Left ventricle myocardium superior (tissue), 1 donor: ENCODE measurements around the gene PIP5K1C. TPM values are rescaled to one million over a fixed set of nuclear protein-coding genes. Genes with fewer than 3 reads are reported as not detected.

Experiments
- ATAC-seq: fragments of 200-7000 bp; cut with Tn5 transposase; one replicate; pipeline ENCODE4 v1.9.1; 2020; ENCODE audit warnings: mild to moderate bottlenecking, moderate library complexity
- DNase-seq: peaks from one replicate; pipeline ENCODE4 v3.0.0-alpha.2; 2020
- intact Hi-C: fragments of 100-400 bp; cut with micrococcal nuclease; formaldehyde crosslinking; loops from one replicate; pipeline ENCODE4 v1.11.0; 2022
- total RNA-seq: library from RNA; stranded (reverse); fragmentation: NEBNext Ultra II Directional; extraction: Animal tissue kit (Norgen Biotek cat#: 25700); gene quantifications from one replicate; pipeline ENCODE4 v1.2.1, GENCODE V29; 2021
- donor health status: DM: no; HTN: yes; CAD: no; lungs with severe emphysema.

The PIP5K1C gene
- total RNA-seq, 1 donor from 2014 or later: 34.7 TPM

DNA sequence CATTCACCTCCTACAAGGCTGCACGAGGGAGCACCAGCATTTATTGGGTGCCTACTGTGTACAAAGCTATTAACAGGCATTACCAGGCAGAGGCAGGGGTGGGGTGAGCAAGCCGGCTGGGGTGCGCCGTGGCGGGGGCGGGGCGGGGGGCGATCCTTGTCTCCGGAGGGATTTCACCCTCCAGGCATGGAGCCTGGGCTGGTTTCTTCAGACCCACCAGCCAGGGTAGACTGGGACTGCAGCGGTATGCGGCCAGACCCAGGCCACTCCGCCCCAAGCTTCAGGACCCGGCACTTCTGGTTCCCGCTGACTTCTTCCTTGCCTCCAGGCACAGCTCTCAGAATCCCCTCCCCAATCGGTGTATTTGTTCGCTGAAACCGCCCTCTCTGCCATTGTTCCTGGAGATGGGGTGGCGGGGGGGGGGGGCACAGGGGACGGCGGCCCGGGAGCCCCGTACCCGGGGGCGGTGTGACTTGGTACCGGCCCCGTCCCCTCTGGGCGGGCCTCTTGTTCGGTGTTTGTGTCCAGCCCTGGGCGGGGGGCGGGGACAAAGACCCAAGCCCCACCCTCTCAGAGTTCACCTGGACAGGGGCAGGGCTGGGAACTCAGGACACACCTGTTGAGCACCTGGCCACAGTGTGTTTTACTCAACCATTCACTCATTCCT is 22.3 kb upstream of the PIP5K1C start:
- no peak for DNase-seq
- ATAC-seq: no peak
- intact Hi-C loops: no loop called here

GRCh38 chr19:3721887-3722442 is 21.7 kb upstream of the PIP5K1C start:
- no peak for DNase-seq
- intact Hi-C loops: no loop called here
- ATAC-seq: no peak

DNA sequence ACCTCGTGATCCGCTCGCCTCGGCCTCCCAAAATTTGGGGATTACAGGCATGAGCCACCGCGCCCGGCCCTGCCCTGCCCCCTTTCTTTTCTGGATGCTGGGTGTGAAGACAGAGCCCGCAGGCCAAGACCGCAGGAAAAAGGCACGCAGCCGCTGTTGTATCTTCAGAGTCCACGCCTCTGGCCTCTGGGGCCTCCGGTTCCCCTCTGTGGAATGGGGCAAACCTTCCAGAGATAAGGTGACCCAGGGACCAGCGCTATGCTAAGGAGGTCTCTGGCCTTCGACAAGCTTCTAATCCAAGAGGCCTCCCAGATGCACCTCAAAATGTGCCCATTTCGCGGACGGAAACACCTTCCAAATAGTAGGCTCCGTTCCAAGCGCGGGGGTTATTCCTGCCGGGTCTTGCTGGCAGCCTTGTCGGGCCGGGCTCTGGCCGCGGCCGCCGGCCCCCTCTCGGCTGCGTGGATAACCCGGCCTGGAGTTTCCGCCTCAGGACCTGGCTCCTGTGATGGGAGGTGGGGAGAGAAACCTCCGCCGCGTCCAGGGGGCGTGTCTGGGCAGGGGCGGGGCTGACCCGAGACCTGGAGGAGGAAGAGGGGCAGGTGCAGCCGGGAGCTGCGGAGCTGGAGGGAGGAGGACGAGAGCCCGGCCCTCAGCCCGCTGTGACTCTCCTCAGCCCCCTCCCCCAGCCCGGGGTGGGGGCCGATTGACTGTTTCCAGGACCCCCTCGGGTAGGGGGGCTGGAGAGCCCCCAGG is 21.0 kb upstream of the PIP5K1C start:
- intact Hi-C loops: no loop called here
- DNase-seq (peak; percentile 82), ATAC-seq (peak; percentile 87)

DNA sequence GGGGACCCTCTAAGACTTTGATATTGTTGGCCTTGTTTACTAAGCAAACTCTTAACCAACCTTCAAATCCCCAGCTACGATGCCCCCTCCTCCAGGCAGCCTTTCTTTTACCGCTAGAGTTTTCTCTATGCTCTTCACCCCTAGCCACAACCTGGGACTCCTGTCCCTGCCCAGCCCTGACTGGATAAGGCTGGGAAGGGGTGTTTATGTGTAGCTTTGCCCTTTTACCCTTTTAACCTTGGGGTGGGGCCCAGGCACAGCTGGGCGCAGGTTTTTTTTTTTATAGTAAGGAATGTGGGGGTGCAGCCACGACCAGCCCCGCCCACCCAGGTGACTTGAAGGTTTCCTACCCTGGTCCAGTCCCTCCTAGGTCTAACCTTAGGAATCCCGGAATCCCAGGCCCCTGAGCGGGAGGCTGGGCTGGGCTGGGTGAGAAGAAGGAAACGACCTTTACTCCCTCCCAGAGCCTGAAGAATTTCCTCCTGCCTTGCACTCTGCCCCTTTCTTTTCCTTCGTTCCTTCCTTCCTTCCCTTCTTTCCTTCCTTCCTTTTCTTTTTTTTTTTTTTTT is 20.2 kb upstream of the PIP5K1C start:
- ATAC-seq (no peak), DNase-seq (no peak)
- intact Hi-C loops: no loop called here

DNA sequence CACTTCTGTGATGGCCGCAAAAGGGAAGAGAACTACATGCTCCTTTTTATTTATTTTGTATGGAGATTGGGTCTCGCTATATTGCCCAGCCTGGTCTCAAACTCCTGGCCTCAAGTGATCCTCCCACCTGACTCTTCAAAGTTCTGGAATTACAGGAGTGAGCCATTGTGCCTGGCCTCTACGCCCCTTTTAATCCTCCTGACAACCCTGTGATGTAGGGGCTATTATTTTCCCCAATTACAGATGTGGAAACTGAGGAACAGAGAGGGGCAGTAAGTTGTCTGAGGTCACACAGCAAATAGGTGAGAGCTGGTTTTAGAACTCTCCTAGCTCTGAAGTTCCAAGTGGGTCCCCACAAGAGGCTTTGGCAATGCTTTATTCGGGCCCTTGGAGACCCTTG is 19.6 kb upstream of the PIP5K1C start:
- no peak for ATAC-seq
- intact Hi-C loops: no loop called here

DNA sequence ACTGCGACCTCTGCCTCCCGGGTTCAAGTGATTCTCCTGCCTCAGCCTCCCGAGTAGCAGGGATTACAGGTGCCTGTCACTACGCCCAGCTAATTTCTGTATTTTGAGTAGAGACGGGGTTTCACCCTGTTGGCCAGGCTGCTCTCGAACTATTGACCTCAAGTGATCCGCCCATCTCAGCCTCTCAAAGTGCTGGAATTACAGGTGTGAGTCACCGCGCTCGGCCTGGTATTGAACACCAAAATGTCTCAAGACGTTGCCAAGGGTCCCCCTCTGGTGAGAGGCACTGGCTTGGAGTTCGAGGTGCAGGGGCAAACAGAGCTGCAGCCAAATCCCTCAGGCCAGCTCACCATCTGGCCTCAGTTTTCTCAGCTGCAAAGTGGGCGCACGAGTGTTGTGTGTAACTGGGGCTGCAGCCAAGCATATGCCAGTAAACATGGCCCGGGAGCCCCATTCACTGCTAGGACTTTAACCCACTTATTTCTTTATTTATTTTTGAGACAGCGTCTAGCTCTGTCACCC is 15.9 kb upstream of the PIP5K1C start:
- DNase-seq (no peak), ATAC-seq (no peak)
- intact Hi-C loops: no loop called here

More for the DNA sequence above, 19.6 kb upstream of the PIP5K1C start:
- no peak for DNase-seq

- DNase-seq: peak; percentile 52
- intact Hi-C loops: no loop called here
- peak; percentile 69 for ATAC-seq
Observed at GRCh38 chr19:3712663-3713611, 12.7 kb upstream of the PIP5K1C start.

- DNase-seq (peak; percentile 82), ATAC-seq (peak; percentile 79)
- intact Hi-C loops: no loop called here
Observed at GRCh38 chr19:3710265-3710812, 10.1 kb upstream of the PIP5K1C start.

DNA sequence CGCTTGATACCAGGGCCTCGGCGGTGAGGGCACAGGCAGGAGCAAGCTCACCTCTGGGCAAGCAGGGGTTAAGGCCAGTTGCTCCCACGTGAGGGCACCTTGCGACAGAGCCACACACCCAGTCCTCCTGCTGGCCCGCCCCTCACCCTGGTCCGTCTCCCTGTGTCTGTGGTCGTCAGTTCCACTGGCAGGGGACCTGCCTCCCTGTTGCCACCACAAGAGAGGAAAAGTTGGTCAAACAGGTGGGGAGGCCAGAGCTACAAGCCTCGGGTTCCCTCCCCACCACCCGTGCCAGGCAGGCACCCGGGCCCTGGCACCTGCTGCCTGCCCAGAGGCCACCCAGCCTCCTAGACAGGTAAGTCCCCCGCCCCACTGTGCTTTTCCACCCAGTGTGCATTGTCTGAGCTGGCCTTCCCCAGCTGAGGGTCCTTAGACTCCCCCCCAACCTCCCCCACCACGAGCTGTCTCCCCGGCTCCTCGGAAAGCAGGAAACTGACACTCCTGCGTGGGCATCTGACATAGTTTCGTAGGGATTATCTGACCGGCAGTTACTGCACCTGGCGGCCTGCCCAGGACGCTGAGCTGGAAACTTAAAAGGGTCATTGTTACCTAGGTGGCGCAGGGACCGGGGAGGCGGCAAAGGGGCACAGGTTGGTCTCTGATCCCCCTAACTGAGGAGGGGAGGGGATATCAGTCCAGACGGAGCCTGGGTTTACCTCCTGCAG is 8.1 kb upstream of the PIP5K1C start, which contains the start of gene TJP3:
Gene TJP3, plus strand, starts transcription at position 178 of the 725 bp plus-strand sequence. CDS start 20,049 bp downstream, outside the sequence.
- ATAC-seq: peak; percentile 42
- intact Hi-C loops: no loop called here
- DNase-seq: peak; percentile 67

GRCh38 chr19:3707868-3708206 is 7.6 kb upstream of the PIP5K1C start:
- ATAC-seq: no peak
- no peak for DNase-seq

DNA sequence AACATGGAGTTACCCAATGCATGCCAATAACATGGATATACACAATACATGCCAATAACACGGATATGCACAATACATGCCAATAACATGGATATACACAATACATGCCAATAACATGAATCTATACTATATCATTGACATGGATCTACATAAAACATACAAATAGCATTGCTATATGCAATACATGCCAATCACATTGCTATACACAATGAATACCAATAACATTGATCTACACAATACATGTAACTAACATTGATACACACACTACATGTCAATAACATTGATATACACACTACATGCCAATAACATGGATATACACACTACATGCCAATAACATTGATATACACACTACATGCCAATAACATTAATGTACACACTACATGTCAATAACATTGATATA is 932 bp upstream of the PIP5K1C start:
- intact Hi-C loops: no loop called here
- DNase-seq (no peak), ATAC-seq (no peak)

More at GRCh38 chr19:3707868-3708206, 7.6 kb upstream of the PIP5K1C start:
- intact Hi-C loops: no loop called here

- DNase-seq: peak; percentile 40
- intact Hi-C loops: no loop called here
- ATAC-seq: peak; percentile 20
Observed at GRCh38 chr19:3699741-3700241, 477 bp downstream of the PIP5K1C start.

GRCh38 chr19:3698974-3699740 is 1.1 kb downstream of the PIP5K1C start:
- ATAC-seq: peak; percentile 63
- intact Hi-C loops: no loop called here
- peak; percentile 75 for DNase-seq

- intact Hi-C loops: no loop called here
- ATAC-seq (no peak), DNase-seq (no peak)
Observed at GRCh38 chr19:3698386-3698950, 1.8 kb downstream of the PIP5K1C start.

GRCh38 chr19:3697671-3698385 is 2.4 kb downstream of the PIP5K1C start:
- intact Hi-C loops: no loop called here
- DNase-seq (no peak), ATAC-seq (no peak)

DNA sequence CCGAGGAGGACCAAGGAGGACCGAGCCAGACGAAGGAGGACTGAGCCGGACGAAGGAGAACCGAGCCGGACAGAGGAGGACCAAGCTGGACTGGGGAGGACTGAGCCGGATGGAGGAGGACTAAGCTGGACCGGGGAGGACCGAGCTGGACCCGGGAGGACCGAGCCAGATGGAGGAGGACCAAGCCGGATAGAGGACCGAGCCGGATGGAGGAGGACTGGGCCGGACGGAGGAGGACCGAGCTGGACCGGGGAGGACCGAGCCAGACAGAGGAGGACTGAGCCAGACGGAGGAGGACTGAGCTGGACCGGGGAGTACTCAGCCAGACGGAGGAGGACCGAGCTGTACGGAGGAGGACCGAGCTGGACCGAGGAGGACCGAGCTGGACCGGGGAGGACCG is 3.2 kb downstream of the PIP5K1C start:
- intact Hi-C loops: no loop called here
- DNase-seq: no peak
- no peak for ATAC-seq
